Measurements from ENCODE around the gene HNF4A. TPM values are rescaled to one million over a fixed set of nuclear protein-coding genes. Genes with fewer than 3 reads are reported as not detected.

HNF4A gene
- polyA plus RNA-seq, 1 donor: not detected

DNA sequence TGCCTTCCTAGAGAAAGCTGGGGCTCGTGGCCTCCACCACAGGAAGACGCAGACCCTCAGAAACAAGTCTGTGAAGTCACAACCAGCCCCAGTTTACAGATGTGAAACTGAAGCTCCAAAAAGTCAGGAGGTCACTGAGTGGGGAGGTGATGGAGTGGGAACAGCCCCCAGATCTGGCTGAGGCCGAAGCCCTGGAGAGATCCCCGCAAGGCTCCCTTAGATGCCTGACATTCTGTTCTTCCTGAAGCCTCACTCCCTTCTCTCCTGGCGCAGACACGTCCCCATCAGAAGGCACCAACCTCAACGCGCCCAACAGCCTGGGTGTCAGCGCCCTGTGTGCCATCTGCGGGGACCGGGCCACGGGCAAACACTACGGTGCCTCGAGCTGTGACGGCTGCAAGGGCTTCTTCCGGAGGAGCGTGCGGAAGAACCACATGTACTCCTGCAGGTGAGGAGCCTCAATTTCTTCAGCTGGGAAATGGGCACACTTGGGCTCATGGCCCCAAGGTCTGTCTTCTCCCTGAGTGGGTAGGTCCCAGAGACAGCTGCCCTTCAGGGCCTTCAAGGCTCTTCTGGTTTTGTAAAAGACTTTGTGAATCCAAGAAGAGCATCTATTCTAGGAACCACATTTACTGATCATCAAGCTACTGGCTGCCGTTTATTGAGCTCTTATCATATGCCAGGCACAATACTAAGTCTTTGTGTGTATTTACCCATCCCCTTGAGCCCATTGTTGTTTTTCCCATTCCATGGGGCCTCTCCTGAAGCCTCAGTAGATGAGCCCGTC lies 50.5 kb downstream of the HNF4A start:
- DNase-seq (ENCODE audit: low read depth): no peak

DNA sequence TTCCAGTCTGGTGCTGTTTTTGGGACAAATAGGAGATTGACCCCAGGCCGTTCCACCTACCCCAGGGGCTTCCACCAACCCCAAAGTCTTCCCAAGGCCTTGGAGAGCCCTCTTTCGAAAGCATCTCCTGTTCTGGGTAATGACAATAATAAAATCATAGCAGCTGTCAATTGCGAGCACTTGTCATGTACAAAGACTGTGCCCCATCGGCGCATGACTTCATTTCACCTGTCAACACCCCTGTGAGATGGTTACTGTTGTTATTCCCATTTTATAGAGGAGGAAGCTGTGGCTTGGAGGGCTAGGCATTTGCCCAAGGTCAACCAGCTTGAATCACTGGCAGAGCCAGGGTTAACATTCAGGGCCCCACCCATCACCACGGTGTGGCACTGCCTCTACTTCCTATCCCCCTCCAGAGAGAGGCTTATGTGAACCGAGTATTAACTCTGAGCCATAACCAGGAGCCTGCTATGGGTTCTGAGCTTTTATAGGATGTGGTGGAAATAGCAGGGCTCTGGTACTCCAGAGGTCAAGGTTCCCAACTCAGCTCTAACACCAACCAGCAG lies 51.2 kb downstream of the HNF4A start:
- DNase-seq (ENCODE audit: low read depth): no peak

DNA sequence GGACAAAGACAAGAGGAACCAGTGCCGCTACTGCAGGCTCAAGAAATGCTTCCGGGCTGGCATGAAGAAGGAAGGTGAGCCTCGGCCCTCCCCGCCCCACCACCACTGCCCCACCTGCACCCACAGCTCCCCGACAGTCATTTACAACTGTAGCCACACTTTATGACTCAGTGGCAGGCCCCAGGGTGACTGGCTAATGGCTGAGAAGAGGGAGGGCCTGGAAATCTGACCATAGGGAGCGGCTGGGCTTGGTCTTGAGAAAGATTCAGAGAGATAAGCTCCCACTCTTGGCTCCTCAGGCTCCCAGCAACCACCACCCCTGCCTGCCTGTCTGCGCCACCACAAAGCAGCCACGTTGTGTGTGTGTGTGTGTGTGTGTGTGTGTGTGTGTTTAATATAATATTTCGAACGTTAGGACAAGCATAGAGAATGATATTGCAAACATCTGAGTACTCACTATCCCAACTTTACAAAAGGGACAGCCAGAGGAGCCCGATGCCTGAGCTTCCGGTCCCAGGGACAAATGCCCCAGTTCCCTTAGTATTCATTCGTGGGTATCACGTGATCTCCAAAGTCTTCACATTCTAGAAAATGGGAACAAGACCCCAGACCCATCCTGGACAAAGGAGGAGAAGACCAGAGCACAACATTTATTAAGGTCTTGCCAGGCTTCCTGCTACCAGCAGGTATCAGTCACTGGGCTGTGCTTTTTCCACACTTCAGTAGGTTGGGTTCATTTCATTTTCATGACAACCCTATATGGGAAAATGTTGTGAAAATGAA lies 52.1 kb downstream of the HNF4A start:
- DNase-seq (ENCODE audit: low read depth): no peak

DNA sequence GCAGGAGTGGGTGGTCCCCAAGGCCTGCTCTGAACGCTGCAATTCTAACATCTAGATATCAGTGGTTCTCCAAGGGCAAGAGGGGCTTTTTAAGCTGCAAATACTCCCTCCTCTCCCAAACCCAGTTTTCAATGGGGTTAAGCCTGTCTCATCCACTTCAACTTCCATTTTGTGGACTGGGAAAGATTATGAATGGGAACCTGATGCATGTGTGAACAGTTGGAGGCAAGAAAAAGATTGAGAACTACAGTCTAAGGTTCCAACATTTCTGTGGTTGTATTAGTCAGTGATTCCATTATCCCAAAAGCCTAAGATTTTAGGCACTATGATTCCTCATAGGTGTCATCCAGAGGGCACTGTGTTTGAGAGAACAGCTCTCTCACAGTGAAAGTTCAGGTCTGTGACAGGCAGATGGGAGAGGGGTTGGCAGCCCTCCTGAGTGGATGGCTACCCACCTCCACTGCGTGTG lies 53.7 kb downstream of the HNF4A start:
- no peak for DNase-seq (ENCODE audit: low read depth)

DNA sequence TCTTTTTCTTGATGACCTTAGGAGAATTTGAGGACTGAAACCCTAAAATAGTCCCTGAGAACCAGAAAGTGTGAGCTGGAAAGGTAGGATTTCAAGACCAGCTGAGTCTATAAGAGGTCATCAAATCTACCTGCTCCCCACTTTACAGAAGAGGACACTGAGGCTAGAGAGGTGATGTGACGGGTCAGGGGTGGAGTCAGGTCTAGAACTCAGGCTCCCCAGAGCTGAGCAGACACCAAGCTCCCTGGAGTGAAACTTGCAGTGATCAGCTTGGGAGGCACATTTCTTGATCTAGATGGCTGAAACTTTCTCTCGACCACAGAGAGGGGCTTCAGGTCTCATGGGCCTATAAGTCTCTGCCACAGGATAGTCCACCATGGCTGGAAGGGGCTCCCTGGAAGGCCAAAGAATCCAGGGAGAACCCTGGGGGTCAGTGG lies 55.1 kb downstream of the HNF4A start:
- no peak for DNase-seq (ENCODE audit: low read depth)

DNA sequence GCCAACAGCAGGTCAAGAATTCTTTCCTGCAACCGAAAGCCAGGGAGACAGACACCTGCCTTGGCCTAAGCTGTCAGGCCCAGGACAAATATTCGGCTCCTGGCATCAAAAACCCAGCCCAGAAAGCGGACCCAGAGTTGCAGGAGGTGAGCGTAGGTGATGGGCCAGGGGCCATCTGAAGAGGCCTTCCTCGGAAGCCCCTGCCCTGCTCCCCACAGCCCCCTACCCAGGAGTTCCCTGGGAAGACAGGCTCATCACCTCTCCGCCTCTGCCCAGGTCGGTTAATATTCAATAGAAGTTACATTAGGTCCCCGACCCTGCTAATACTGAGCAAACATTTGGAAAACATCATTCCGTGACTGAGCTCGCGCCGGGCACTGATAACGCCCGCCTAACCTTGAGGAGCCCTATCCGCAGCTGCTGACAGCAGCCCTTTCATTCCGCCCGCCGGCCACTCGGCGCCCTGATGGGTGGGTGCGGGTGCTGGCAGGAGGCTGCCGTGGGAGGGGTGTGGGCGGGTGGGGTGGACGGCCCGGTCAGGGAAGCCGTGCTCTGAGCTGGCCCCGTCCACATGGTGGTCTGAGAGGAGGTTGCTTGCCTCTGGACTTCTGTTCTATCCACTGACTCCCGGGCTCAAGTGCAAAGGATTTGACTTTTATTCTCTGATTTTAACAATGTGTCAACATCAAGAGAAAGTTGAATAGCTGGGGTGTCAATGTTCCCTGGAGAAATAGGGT lies 55.7 kb downstream of the HNF4A start:
- DNase-seq (ENCODE audit: low read depth): no peak

DNA sequence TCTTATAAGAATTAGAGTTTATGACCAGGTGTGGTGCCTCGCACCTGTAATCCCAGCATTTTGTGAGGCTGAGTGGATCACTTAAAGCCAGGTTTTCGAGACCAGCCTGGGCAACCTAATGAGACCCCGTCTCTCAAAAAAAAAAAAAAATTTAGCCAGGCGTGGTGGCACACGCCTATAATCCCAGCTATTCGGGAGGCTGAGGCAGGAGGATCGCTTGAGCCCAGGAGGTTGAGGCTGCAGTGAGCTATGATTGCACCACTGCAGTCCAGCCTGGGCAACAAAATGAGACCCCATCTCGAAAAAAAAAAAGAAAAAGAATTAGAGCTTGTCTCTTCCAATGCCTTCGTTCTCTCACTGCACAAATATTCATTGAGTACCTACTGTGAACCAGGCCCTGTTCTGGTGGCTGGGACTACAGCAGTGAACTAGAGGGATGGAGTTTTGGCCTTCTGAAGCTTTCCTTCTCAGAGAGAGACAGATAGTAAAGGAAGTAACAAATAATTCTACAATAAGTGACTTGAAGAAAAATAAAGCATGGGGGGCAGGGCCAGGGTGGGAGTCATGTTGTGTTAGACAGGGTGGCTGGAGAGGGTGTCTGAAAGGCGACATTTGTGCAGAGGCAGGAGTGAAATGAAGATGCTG lies 56.4 kb downstream of the HNF4A start:
- DNase-seq (ENCODE audit: low read depth): no peak

DNA sequence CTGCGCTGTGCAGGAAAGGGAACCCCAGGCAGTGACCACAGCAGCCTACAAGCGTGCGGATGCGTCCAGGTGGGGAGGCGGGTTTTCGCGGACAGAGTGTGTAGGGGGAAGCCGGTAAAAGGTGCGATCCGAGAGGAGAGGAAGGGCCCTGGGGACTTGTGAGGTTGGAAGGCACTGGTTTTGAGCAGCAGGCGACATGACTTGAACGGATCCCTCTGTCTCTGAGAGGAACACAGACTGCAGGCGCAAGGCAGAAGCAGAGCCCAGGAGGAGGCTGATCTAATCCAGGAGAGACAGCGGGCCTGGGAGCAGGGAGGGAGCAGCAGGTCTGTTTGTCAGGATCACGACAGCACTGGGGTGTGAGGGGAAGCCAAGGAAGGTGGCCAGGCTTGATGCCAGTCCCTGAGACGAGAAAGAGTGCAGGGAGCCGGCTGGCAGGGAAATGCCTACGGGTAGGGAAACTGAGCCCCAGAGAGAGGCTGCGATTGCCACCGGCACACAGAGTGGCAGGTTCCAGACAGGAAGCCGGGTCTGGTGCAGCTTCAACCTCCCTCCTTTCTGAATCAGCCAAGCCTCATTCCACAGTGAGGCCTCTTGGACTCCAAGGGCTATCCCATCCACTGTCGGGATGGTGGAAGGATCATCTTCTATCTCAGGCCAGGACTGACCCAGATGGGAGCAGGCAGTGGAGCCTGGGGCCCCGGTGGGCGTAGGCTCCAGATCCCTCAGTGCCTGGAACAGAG lies 57.1 kb downstream of the HNF4A start:
- no peak for DNase-seq (ENCODE audit: low read depth)

DNA sequence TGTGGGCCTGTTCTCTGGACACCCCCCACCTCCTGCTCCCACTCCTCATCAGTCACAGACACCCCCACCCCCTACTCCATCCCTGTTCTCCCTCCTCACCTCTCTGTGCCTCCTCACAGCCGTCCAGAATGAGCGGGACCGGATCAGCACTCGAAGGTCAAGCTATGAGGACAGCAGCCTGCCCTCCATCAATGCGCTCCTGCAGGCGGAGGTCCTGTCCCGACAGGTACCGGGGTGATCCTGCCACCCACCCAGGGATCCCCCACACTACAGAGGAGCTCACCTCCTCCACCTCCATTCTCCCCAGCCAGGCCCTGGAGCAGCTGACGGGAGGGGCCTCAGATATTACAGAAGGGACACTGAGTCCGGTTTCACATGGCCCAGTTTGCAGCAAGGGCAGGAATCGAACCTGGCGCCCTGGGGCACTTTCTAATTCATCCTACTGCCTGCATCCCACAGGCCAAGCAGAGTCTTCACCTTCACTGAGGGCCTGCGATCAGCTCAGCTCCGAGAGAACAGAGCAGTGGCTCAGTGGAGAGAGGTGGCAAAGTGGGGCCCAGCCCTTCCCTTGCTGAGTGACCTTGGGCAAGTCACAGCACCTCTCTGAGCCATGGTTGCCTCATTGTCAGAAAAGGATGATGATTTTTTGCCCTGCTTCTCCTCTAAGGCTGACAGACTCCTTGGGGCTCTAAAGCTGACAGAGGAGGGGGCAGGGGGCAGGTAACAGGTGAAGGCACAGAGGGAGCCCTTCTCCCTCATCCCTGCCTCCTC lies 58.3 kb downstream of the HNF4A start:
- no peak for DNase-seq (ENCODE audit: low read depth)

DNA sequence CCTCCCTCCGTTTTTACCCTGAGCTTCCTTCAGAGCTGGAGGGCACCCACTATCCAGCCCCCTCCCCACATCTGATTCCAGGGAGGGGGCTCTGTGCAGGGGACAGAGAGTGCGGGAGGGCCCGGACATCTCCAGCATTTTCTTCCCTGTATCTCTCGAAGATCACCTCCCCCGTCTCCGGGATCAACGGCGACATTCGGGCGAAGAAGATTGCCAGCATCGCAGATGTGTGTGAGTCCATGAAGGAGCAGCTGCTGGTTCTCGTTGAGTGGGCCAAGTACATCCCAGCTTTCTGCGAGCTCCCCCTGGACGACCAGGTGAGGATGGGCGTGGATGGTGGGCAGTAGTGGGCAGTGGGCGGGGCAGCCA lies 58.8 kb downstream of the HNF4A start:
- DNase-seq (ENCODE audit: low read depth): no peak

DNA sequence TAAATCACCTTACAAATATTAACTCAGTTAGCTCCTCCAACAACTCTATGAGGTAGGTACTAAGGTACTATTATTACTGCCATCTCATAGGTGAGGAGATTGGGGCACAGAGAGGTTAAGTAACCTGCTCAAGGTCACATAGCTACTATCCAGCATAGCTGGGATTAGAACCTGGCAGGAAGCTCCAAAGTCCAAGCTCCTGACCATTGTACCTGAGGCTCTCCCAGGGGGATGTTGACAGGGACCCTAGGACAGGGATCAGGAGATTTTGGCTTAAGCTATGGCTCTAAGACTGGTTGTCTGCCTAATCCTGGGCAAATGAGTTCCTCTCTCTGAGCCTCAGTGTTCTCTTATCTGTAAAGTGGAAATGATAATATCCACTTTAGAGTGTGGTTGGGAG lies 59.3 kb downstream of the HNF4A start:
- no peak for DNase-seq (ENCODE audit: low read depth)

DNA sequence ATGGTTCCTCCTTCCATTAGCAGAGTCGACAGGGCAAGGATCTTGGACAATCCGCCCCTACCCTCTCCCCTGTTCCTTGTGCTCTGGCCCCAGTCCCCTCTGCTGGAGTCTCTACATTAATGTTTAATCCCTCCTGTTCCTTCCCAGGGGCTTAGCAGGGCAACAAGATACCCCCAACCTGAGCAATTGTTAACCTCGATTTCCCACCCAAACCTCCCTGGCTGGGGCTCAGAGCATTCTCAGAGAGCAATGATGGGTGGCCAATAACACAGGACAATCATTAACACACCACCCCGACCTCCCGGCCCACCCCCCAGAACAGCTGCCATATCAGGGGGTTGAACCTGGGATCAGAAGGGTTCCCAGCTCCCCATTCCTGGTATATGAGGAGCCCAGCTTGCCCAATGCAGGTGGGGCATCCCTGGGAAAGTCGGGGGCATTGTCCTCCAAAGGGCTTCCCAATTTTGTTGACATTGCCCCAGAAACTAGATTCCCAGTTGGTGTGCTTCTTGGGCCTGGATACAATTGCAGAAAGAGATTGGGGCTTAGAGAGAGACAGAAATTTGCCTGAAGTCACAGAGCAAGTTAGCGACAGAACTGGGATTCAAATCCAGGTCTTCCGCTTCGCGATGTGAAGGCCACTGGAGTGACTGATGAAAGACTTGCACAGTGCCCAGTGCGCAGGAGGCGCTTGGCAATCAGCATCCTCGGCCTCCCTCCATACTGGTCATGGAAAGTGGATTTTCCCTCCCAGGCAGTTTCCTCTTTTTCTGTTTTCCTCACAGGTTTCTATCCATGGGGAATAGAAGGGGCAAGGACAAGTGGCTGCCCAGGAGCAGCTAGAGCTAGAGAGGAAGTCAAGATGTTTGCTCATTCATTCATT lies 60.6 kb downstream of the HNF4A start:
- no peak for DNase-seq (ENCODE audit: low read depth)

DNA sequence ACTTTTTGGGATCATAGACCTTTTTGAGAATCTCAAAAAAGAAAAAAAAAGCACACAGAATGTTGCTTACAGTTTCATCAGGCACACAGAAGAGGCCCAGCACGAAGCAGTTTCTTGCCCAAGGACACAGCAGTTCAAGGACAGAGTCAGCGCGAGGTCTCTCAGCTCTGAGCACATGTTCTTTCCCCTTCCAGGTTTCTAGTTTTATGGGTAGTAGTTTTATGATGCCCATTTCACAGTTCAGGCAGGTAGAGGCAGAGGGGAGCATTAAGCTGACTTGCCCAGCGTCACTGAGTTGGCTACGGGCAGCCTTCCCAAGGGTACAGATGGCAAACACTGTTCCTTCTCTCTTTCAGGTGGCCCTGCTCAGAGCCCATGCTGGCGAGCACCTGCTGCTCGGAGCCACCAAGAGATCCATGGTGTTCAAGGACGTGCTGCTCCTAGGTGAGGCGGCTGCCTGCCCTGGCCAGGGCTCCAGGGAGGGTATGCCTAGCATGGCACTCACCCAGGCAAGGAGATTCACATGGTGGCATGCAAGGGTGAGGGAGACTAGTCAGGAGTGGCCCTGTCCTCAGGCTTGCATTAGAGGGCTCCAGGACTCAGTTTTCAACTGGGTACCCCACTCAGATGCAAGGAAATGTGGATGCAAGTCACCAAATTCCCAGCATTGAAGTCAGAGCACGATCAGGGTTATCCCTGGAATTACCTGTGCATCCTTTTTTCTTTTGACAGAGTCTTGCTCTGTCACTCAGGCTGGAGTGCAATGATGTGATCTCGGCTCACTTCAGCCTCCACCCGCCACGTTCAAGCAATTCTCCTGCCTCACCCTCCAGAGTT lies 62.8 kb downstream of the HNF4A start:
- no peak for DNase-seq (ENCODE audit: low read depth)

DNA sequence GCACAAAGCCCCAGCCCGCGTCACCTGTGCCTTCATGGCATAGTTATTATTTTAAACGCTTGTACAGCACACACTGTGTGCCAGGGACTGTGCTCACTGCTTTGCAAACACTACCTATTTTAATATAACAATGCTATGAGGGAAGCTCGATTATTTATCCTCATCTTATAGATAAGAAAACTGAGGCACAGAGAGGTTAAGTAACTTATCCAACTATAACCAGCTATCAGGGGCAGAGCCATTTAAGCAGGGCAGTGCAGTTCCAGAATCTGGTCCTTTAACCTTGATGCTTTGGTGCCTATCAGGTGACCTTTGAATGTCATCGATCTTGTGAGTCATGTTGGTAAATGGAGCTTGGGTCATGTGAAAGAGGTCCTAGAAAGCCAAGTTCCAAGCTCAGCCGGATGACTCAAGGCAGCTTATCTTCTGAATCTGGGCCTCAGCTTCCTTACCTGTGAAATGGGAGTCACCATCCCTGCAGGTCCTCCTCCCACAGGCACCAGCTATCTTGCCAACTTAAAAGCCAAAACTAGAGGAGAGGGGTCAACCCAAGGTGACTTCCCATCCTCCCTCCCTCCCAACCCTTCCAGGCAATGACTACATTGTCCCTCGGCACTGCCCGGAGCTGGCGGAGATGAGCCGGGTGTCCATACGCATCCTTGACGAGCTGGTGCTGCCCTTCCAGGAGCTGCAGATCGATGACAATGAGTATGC lies 63.8 kb downstream of the HNF4A start:
- no peak for DNase-seq (ENCODE audit: low read depth)

DNA sequence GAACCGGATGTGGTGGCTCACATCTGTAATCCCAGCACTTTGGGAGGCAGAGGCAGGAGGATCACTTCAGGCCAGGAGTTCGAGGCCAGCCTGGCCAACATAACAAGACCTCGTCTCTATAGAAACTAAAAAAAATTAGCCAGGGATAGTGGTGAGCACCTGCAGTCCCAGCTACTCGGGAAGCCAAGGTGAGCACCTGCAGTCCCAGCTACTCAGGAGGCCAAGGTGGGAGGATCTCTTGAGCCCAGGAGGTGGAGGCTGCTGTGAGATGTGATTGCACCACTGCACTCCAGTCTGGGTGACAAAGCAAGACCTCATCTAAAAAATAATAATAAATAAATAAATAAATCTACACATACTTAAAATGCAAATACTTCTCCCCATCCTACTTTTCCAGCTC lies 65.0 kb downstream of the HNF4A start:
- DNase-seq (ENCODE audit: low read depth): no peak

DNA sequence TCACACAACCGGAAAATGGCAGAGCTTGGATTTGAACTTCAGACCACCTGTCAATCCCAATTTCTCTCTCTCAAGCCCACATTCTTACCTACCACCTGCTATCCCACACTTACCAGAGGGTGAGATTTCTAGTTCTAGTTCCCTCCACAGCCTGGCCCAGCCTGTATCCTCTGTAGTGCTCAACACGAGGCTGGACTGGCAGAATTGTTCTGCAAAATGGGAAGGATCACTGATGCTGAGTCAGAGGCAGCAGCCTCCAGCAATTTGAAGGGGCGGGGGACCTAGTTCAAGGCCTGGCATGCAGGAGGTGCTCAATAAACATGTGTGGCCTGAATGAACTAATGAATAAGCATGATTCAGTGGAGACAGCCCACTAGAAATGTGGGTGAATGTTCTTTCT lies 66.6 kb downstream of the HNF4A start:
- DNase-seq (ENCODE audit: low read depth): no peak

DNA sequence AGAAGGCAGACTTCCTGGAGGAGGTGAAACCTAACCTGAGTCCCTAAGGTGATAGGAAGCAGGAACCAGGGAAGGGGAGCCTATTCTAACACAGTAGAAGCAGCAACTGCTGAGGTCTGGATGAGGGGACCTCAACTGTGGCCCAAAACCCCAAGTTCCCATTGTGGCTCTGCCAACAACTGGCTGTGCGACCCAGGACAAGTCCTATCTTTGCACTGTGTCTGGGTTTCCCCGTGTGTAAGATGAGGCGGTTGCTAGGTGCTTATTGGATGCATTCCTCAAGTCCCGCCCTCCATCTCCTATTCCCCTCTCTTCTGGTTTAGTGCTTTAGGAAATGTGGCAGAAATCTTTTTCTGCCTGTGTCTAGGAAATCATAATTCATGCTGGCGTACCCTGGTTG lies 68.0 kb downstream of the HNF4A start:
- no peak for DNase-seq (ENCODE audit: low read depth)

Data from forelimb muscle (tissue), 1 donor.